ENCODE measurements around the gene USP37. TPM values are rescaled to one million over a fixed set of nuclear protein-coding genes. Genes with fewer than 3 reads are reported as not detected.

USP37 gene
- total and polyA plus RNA-seq, 2 of the 13 experiments (the other 11 are each of a cell fraction or from before 2014, with no cell fraction given) = 6.5 to 30.6 TPM

DNA sequence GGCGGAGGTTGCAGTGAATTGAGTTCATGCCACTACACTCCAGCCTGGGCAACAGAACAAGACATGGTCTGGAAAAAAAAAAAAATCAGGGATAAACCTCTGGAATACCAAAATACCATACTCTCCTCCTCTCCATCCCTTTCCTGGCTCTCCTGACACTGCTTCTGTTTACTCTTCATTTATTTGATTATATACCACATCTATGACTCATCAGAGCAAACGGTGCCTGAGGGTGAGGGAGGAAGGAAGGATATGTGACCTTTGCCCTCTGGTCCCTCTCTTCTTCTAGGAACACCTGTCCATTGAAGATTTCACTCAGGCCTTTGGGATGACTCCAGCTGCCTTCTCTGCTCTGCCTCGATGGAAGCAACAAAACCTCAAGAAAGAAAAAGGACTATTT, 119.2 kb downstream of the USP37 start (continued):
- TF ChIP-seq ZNF549 (CRISPR knock-in tag; IDR thresholded peaks at IDR 0.05) = no peak
- peak; percentile 90 for TF ChIP-seq GATAD2A (CRISPR knock-in tag; IDR thresholded peaks at IDR 0.05)
- TF ChIP-seq, protein P1, sequence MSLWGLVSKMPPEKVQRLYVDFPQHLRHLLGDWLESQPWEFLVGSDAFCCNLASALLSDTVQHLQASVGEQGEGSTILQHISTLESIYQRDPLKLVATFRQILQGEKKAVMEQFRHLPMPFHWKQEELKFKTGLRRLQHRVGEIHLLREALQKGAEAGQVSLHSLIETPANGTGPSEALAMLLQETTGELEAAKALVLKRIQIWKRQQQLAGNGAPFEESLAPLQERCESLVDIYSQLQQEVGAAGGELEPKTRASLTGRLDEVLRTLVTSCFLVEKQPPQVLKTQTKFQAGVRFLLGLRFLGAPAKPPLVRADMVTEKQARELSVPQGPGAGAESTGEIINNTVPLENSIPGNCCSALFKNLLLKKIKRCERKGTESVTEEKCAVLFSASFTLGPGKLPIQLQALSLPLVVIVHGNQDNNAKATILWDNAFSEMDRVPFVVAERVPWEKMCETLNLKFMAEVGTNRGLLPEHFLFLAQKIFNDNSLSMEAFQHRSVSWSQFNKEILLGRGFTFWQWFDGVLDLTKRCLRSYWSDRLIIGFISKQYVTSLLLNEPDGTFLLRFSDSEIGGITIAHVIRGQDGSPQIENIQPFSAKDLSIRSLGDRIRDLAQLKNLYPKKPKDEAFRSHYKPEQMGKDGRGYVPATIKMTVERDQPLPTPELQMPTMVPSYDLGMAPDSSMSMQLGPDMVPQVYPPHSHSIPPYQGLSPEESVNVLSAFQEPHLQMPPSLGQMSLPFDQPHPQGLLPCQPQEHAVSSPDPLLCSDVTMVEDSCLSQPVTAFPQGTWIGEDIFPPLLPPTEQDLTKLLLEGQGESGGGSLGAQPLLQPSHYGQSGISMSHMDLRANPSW (CRISPR knock-in tag; IDR thresholded peaks at IDR 0.05; ENCODE audit: borderline replicate concordance) = no peak
- TF ChIP-seq ZNF101 (CRISPR knock-in tag; IDR thresholded peaks at IDR 0.05; ENCODE audit: borderline replicate concordance, low read depth) = no peak
- no peak for TF ChIP-seq HNRNPL (IDR thresholded peaks at IDR 0.05; ENCODE audit: low read depth, low read length)
- no peak for TF ChIP-seq ONECUT2 (CRISPR knock-in tag; IDR thresholded peaks at IDR 0.05)
- TF ChIP-seq SRSF1 (optimal IDR thresholded peaks at IDR 0.05; ENCODE audit: low read depth, low read length) = no peak
- no peak for TF ChIP-seq ZNF44 (CRISPR knock-in tag; IDR thresholded peaks at IDR 0.05)
- TF ChIP-seq ZNF839 (CRISPR knock-in tag; IDR thresholded peaks at IDR 0.05; ENCODE audit: borderline replicate concordance) = no peak
- TF ChIP-seq THAP11 (CRISPR knock-in tag; IDR thresholded peaks at IDR 0.05) = 0 out of 2 replicates have a peak, but pooled peaks have one; percentile 19
- 0 out of 2 replicates have a peak, but pooled peaks have one; percentile 33 for TF ChIP-seq ZSCAN29 (CRISPR knock-in tag; conservative IDR thresholded peaks at IDR 0.05)
- no peak for TF ChIP-seq ZNF33A (CRISPR knock-in tag; IDR thresholded peaks at IDR 0.05; ENCODE audit: borderline replicate concordance)
- peak; percentile 79 for TF ChIP-seq SAP130 (CRISPR knock-in tag; IDR thresholded peaks at IDR 0.05; ENCODE audit: low read depth)
- TF ChIP-seq NR2F6 (IDR thresholded peaks at IDR 0.05) = peak; percentile 95
- peak; percentile 99 for TF ChIP-seq NR2F6 (CRISPR knock-in tag; IDR thresholded peaks at IDR 0.05)
- TF ChIP-seq IRX3 (CRISPR knock-in tag; IDR thresholded peaks at IDR 0.05; ENCODE audit: borderline replicate concordance, low read depth) = no peak
- TF ChIP-seq EHMT2 (IDR thresholded peaks at IDR 0.05; ENCODE audit: borderline replicate concordance, low read depth, low read length) = no peak
- TF ChIP-seq KDM1A (CRISPR knock-in tag; IDR thresholded peaks at IDR 0.05) = 0 out of 2 replicates have a peak, but pooled peaks have one; percentile 29
- TF ChIP-seq CEBPG (CRISPR knock-in tag; IDR thresholded peaks at IDR 0.05) = no peak
- TF ChIP-seq, protein P2, sequence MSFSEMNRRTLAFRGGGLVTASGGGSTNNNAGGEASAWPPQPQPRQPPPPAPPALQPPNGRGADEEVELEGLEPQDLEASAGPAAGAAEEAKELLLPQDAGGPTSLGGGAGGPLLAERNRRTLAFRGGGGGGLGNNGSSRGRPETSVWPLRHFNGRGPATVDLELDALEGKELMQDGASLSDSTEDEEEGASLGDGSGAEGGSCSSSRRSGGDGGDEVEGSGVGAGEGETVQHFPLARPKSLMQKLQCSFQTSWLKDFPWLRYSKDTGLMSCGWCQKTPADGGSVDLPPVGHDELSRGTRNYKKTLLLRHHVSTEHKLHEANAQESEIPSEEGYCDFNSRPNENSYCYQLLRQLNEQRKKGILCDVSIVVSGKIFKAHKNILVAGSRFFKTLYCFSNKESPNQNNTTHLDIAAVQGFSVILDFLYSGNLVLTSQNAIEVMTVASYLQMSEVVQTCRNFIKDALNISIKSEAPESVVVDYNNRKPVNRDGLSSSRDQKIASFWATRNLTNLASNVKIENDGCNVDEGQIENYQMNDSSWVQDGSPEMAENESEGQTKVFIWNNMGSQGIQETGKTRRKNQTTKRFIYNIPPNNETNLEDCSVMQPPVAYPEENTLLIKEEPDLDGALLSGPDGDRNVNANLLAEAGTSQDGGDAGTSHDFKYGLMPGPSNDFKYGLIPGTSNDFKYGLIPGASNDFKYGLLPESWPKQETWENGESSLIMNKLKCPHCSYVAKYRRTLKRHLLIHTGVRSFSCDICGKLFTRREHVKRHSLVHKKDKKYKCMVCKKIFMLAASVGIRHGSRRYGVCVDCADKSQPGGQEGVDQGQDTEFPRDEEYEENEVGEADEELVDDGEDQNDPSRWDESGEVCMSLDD (CRISPR knock-in tag; IDR thresholded peaks at IDR 0.05; ENCODE audit: borderline replicate concordance) = no peak
- TF ChIP-seq, protein P3, sequence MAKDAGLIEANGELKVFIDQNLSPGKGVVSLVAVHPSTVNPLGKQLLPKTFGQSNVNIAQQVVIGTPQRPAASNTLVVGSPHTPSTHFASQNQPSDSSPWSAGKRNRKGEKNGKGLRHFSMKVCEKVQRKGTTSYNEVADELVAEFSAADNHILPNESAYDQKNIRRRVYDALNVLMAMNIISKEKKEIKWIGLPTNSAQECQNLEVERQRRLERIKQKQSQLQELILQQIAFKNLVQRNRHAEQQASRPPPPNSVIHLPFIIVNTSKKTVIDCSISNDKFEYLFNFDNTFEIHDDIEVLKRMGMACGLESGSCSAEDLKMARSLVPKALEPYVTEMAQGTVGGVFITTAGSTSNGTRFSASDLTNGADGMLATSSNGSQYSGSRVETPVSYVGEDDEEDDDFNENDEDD (CRISPR knock-in tag; IDR thresholded peaks at IDR 0.05; ENCODE audit: borderline replicate concordance) = no peak
- no peak for TF ChIP-seq SMARCC2 (IDR thresholded peaks at IDR 0.05)
- TF ChIP-seq MLLT10 (CRISPR knock-in tag; IDR thresholded peaks at IDR 0.05) = no peak
- TF ChIP-seq THYN1 (CRISPR knock-in tag; IDR thresholded peaks at IDR 0.05; ENCODE audit: borderline replicate concordance, low read depth) = no peak
- TF ChIP-seq ZFX (CRISPR knock-in tag; IDR thresholded peaks at IDR 0.05; ENCODE audit: low read depth) = 0 out of 2 replicates have a peak, but pooled peaks have one; percentile 23
- peak; percentile 81 for TF ChIP-seq GFI1 (CRISPR knock-in tag; IDR thresholded peaks at IDR 0.05; ENCODE audit: borderline replicate concordance)

All from HepG2 (cell line).